ENCODE results near the gene ZNF302.

The ZNF302 gene

GRCh38 chr19:34731019-34731829, 53.7 kb downstream of the ZNF302 start:
- in situ Hi-C loops (cut with HindIII; ENCODE audit: low sequenced_read_pairs) = no loop called here

GRCh38 chr19:34731964-34732363, 54.5 kb downstream of the ZNF302 start:
- in situ Hi-C loops (cut with HindIII; ENCODE audit: low sequenced_read_pairs) = no loop called here

GRCh38 chr19:34732612-34733211, 55.2 kb downstream of the ZNF302 start:
- in situ Hi-C loops (cut with HindIII; ENCODE audit: low sequenced_read_pairs) = no loop called here

GRCh38 chr19:34733266-34733745, 55.8 kb downstream of the ZNF302 start:
- in situ Hi-C loops (cut with HindIII; ENCODE audit: low sequenced_read_pairs) = no loop called here

GRCh38 chr19:34733746-34734536, 56.5 kb downstream of the ZNF302 start, which contains the start of gene ZNF181:
Gene ZNF181, plus strand, starts transcription at chr19:34734243. Its CDS starts 795 bp downstream, at chr19:34735038.
- in situ Hi-C loops (cut with HindIII; ENCODE audit: low sequenced_read_pairs) = no loop called here

- in situ Hi-C loops (cut with HindIII; ENCODE audit: low sequenced_read_pairs) = no loop called here
Measured at GRCh38 chr19:34734537-34735103, 57.1 kb downstream of the ZNF302 start.
